Vagina (tissue), 2 donors: Measurements from ENCODE around the gene MMEL1.

Experiments used
- CTCF ChIP-seq, 3 experiments: fragments of 450-650 bp in 2 of 3; fragments of 200-600 bp in 1 of 3; sonication (generic) in 1 of 3; IDR thresholded peaks; one replicate each; pipeline ENCODE4 v1.5.1; 2017 to 2019; ENCODE audit warnings: antibody characterized with exemption in 3 of 3, mild to moderate bottlenecking in 2 of 3, moderate library complexity in 2 of 3
- POLR2A ChIP-seq, 2 donors: fragments of 450-650 bp; IDR thresholded peaks; one replicate each; pipeline ENCODE4 v1.6.1; 2017; ENCODE audit warnings: antibody characterized with exemption in 2 of 2, mild to moderate bottlenecking in 2 of 2, moderate library complexity in 2 of 2

DNA sequence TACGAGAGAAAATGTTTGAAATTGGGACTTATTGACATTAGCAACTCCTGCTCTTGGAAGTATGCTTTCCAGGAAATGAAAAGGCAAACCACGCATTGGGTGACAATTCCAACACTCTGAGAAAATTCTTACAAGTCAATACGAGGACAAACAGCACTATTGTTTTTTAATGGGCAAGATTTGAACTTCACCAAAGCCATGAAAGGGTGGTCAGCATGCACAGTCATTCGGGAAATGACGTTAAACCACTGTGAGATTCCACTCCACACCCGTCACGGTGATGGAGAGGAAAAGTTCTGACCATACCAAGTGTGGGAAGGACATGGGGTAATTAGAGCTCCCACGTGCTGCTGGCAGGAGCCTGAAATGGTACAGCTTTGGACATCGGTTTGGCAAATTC is 58.5 kb downstream of the MMEL1 start:
- no peak for TF ChIP-seq CTCF (IDR thresholded peaks at IDR 0.05)
- no peak for TF ChIP-seq POLR2A (IDR thresholded peaks at IDR 0.05)
